Measurements from ENCODE around the gene GTF3C1.
A peak's percentile ranks its signal among the peaks of the same experiment; 100 is the strongest.
"Not testable (repeated sequence)": the region's sequence is repeated elsewhere in the genome, so short reads cannot be mapped to it uniquely, and the experiment has no call there.

The GTF3C1 gene, protein sequence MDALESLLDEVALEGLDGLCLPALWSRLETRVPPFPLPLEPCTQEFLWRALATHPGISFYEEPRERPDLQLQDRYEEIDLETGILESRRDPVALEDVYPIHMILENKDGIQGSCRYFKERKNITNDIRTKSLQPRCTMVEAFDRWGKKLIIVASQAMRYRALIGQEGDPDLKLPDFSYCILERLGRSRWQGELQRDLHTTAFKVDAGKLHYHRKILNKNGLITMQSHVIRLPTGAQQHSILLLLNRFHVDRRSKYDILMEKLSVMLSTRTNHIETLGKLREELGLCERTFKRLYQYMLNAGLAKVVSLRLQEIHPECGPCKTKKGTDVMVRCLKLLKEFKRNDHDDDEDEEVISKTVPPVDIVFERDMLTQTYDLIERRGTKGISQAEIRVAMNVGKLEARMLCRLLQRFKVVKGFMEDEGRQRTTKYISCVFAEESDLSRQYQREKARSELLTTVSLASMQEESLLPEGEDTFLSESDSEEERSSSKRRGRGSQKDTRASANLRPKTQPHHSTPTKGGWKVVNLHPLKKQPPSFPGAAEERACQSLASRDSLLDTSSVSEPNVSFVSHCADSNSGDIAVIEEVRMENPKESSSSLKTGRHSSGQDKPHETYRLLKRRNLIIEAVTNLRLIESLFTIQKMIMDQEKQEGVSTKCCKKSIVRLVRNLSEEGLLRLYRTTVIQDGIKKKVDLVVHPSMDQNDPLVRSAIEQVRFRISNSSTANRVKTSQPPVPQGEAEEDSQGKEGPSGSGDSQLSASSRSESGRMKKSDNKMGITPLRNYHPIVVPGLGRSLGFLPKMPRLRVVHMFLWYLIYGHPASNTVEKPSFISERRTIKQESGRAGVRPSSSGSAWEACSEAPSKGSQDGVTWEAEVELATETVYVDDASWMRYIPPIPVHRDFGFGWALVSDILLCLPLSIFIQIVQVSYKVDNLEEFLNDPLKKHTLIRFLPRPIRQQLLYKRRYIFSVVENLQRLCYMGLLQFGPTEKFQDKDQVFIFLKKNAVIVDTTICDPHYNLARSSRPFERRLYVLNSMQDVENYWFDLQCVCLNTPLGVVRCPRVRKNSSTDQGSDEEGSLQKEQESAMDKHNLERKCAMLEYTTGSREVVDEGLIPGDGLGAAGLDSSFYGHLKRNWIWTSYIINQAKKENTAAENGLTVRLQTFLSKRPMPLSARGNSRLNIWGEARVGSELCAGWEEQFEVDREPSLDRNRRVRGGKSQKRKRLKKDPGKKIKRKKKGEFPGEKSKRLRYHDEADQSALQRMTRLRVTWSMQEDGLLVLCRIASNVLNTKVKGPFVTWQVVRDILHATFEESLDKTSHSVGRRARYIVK (N-terminal part only)

DNA sequence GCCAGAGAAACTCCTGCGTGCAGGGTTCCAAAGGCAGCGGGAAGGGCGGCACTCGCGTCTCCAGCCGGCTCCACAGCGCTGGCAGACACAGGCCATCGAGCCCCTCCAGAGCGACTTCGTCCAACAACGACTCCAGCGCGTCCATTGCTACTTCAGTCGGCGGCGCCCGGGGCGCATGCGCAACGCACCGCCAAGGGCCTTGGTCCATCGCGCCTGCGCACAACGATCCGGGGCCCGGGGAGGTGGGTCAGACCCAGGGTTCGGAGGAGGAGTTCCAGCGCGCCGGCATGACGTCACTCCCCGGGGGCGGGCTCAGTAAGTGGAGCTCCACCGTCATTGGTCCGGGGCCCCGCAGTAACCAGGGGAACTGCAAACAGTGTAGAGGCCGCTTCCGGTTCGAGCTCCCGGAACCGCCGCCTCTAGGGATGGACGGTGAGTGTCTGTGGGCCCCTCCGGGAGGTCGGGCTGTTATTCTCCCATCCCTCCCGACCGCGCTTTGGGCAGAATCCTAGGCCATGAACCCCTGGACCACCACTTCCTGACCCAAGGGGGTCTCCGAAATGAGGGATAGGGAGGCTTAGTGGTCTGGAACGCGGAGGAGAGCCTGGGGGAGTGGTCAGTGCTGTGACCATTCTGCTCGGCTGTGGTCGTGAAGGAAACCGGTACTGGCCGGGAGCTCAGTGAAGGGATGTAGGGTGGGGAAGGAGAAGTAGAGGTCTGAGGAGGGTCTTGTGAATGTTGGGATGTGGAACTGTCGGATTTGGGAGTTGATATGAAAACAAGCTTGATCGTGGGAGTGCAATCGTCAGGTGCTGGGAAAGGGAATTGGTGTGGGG lies at the start of gene GTF3C1, which contains the start of gene KATNIP:
GTF3C1 (minus strand) TSS at position 168 of the 836 bp plus-strand sequence; CDS start at position 145, 23 bp downstream.
KATNIP (plus strand) TSS at position 399 of the 836 bp plus-strand sequence; CDS start at position 426, 27 bp downstream.
- peak; percentile 100 for DNase-seq (ENCODE audit: low read depth)

DNA sequence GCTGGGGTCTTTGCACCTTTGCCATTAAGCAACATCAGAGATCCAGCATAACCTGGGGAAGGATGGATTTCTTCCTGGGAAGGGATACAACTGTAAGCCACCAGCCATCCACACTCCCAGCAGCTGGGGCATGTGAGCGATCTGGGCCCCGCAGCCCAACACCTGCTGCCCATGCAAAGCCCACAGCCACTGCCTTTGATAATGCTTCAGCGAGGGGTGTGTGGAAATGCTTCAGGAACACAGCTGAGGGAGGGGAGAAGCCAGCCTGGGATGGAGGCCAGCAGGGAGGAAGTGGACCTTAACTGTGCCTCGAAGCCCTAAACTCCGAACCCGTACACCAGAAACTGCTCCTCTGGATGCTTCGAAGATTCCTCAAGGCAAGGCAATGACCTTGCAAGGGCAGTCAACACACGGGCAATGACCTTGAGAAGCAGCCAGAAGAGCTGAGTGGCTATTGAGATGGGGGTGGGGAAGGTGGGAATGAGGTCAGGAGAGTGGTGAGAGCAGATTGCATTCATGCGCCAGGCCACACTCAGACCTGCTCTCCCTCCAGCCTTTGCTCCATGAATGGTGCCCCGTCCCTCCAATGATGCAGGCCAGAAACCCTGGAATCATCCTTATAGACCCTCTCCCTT lies 49.3 kb upstream of the GTF3C1 start:
- no peak for DNase-seq (ENCODE audit: low read depth)

DNA sequence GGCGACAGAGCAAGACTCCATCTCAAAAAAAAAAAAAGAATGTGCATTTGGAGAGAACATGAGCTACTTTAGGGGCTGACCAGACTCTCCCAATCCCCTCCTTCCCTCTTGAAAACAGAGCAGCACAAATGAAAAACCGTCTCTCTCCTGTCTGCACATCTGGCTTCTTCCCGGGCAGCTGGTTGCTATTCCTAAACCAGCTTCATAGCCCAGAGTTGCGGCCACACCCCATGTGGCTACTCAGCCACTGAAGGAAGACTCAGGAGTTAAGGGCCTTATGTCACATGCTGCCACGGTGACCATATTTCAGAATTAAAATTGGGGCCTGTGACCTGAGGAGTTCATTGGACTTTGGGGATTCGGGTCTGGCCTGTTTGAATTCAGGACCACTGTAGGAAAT lies 48.5 kb upstream of the GTF3C1 start:
- DNase-seq (ENCODE audit: low read depth): no peak

DNA sequence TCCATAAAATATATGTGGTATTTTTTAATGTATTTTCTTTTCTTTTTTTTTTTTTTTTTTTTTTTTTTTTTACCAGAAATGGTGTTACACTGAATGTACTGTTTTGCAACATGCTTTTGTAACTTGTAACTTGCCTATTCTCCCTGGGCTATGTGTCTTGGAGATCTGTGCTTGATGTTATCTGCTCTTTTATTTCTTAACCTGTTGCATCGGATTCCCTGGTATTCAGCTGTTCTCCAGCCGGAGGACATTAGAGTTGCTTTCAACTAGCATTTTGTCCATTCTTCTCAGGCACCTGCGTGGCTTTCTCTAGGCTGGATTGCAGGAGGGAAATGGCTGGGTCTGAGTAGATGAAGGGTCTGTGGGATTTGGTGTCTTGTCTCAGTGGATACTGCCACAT lies 47.6 kb upstream of the GTF3C1 start:
- DNase-seq (ENCODE audit: low read depth): no peak

DNA sequence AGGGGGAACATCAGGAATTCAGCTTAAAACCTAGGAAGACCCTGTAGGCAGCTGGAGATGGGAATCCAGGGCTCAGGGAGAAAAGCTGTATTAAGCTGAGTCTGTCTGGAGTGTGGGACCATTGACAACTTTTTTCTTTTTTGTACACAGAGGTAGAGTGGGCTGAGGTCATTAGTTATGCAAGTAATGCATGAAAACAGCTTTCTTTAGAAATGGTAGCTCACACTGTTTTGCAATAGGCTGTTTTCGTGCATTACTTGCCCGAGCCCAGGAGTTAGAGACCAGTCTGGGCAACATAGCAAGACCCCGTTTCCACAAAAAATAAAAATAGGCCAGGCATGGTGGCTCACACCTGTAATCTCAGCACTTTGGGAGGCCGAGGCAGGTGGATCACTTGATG lies 46.7 kb upstream of the GTF3C1 start:
- DNase-seq (ENCODE audit: low read depth): no peak

DNA sequence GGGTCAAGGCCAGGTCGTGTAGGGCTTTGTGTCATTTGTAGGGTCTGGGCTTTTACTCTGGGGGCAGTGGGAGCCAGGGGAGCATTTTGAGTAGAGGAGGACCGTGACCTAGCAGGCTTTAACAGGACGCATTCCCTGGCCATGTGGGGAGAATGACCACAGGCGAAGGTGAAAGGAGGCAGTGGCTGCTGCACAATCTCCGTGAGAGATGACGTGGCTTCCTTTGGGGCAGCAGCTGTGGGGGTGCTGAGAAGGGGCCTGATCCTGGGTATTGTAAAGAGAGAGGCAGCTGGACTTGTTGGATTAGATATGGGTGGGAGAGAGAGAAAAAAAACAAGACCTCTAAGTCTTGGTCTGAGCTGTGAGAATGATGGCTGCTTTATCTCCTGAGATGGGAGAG lies 46.3 kb upstream of the GTF3C1 start:
- no peak for DNase-seq (ENCODE audit: low read depth)

DNA sequence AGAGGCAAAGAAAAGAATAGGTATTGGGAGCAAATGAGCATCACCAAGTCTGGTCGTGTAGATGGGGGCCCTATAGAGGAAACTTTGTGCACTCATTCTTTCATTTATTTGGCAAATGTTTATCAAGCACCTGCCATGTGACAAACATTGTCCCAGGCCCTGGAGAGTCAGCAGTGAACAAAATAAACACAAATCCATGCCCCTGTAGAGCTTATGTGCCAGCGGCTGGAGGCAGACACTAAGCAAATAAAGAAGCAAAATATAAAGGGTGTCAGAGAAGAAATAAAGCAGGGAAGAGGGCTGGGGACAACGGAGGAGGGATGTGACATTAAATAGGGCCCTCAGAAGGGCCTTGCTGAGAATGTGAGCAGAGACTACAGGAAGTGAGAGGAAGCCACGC lies 45.8 kb upstream of the GTF3C1 start:
- DNase-seq (ENCODE audit: low read depth): no peak

DNA sequence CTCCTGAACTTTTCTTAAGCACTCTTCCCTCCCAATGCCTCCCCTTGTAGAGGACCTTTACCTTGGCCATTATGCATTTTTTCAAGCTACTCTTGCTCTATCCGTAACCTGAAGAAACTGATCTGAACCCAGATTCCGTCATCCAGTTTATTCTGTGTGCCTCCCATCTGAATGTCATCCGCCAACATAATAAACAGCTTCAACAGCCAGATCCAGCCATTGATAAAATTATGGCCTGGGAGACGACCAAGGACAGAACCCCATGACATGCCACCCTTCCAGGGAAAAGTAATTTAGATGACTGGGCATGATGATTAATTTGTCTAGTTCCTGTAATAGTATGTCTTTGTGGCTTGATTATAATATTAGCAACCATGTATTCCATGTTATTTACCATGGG lies 42.1 kb upstream of the GTF3C1 start:
- DNase-seq (ENCODE audit: low read depth): no peak

DNA sequence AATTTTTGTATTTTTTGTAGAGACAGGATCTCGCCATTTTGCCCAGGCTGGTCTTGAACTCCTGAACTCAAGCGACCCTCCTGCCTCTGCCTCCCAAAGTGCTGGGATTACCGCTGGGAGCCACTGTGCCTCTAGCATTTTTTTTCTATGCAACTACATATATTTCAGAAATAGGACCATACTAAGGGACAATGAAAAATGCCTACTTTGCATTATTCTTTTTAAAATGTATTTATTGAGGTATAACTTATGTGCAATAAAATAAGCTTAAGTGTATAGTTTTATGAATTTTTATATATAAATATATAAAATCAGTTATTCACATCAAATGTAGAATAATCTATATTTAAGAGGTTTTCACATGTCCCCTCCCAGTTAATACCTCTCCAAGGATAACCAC lies 38.3 kb upstream of the GTF3C1 start:
- DNase-seq (ENCODE audit: low read depth): no peak

DNA sequence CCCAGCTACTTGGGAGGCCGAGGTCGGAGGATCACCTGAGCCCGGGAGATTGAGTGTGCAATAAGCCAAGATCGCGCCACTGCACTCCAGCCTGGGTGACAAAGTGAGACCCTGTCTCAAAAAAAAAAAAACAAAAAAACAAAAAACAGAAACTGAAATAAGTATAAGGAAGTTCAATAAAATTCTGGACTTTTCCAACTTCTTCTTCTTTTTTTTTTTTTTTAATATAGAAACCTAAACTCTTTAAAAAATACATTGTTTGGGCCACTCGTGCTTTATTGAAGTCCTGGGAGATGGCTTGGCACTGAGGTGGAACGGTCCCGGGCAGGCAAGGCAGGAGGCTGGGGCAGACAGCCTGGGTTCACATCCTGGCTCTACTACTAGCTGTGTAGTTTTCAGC lies 37.0 kb upstream of the GTF3C1 start:
- no peak for DNase-seq (ENCODE audit: low read depth)

DNA sequence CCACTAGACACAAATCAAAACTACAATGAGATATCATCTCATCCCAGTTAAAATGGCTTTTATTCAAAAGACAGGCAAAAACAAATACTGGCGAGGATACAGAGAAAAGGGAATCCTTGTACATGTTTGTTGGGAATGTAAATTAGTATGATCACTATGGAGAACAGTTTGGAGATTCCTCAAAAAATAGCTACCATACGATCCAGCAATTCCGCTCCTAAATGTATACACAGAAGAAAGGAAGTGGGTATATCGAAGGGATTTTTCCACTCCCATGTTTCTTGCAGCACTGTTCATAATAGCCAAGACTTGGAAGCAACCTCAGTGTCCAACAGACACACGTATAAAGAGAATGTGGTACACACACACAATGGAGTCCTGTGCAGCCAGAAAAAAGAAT lies 35.5 kb upstream of the GTF3C1 start:
- no peak for DNase-seq (ENCODE audit: low read depth)

DNA sequence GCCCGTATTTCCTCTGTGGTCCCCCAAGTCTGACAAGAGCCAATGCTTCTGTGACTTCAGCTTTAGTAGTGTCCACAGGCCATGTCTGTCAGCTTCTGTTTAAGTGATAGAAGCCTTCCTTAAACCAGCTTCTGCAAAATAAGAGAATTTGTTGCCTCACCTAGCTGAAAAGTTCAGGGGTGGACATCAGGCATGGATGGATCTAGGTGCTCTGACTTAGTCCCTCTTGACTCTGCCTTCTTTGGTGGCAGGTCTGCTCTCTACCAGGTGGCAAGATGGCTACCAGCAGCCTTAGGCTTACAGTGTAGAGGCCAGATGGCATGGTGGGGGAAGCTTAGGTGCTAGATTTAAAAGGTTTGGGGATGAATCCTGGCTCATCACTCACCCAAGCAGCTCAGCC lies 33.9 kb upstream of the GTF3C1 start:
- no peak for DNase-seq (ENCODE audit: low read depth)

DNA sequence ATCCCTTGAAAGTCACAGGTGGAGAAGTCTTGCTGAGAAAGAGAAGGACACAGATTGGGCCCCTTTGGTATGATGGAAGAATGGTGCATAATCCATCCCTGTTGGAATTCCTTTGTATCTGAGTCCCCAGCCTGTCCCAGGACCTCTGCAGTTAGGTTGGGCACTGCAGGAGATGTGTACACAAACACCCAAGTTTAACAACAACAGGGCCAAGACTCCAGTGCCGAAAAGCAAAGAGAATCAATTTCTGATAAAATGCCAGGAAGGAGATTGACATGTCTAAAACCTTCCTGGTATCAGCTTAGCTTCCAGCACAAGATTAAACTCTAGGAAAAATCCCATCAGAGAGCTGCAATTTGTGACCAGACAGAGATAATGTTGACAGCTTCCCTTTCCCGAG lies 33.2 kb upstream of the GTF3C1 start:
- no peak for DNase-seq (ENCODE audit: low read depth)

DNA sequence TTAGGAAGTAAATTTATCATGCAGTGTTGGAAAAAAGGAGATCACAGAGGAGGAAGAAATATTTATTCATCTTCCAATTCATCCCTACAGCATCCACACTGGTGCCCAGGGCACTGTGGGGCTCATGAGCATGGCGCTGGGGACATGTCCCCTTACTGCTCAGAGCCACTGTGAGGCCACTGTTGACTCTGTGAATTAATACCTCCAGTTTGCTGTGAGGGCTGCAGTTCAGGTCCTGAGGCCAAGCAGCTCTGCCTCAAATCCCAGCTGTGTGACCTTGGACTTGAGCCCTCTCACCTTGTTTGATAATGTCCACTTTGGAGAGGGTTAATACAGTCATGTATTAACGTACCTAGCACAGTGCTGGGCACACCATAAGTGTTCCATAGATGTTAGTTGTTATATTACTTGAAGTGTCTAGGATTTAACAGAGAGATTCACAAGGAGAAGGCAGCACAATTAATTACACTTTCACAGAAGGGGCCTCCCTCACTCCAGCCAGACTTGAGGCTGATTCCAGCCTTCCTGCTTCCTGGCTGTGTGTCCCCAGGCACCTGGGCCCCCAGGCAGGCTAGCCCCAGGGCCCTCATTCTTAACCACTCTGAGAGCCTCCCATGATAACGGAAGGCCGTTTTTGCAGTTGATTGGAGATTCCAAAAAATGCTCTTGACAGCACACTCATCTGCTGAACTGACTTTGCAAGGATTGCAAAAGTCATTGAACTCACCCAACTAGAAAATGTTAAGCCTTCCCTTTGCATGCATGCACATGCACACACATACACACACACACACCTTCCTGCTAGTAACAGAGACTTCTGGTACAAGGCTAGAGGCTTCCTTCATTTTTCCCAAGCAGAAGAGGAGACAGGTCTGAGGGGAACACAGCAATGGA lies 29.6 kb upstream of the GTF3C1 start:
- no peak for DNase-seq (ENCODE audit: low read depth)

DNA sequence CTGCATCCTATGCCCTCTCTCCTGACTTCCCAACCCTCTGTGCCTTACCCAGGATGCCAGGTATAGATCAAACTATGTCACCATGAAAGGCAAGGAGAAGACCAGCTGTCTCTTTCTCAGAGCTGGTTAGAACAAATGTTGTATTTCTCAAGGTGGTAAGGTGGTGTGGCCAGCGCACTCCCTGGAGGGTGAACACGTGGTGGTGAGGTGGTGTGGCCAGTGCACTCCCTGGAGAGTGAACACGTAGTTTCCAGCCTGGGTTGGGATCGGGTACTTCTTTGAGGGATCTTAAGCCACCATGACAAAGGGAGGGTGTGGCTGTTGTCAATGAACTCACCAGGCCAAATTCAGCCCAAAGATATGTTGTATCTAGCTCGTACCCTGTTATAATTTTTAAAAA lies 27.0 kb upstream of the GTF3C1 start:
- DNase-seq (ENCODE audit: low read depth): no peak

DNA sequence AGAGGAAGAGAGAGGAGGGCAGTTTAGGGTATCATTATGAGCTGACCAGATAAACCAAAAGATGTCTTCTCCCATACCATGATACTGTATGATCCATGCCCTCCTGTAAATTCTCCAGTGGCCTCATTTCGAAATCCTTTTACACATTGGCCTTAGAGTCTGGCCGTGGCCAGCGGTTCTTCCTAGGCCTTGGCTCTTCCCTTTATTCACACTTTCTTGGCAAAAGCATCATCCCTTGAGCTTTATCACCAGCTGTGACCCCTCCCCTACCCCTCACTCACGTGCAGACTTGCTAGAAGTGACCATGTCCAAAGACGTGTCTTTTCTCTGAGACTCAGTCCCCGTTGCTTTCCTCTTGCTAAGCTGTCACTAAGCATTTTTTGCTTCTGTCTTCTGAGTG lies 23.0 kb upstream of the GTF3C1 start:
- DNase-seq (ENCODE audit: low read depth): no peak

DNA sequence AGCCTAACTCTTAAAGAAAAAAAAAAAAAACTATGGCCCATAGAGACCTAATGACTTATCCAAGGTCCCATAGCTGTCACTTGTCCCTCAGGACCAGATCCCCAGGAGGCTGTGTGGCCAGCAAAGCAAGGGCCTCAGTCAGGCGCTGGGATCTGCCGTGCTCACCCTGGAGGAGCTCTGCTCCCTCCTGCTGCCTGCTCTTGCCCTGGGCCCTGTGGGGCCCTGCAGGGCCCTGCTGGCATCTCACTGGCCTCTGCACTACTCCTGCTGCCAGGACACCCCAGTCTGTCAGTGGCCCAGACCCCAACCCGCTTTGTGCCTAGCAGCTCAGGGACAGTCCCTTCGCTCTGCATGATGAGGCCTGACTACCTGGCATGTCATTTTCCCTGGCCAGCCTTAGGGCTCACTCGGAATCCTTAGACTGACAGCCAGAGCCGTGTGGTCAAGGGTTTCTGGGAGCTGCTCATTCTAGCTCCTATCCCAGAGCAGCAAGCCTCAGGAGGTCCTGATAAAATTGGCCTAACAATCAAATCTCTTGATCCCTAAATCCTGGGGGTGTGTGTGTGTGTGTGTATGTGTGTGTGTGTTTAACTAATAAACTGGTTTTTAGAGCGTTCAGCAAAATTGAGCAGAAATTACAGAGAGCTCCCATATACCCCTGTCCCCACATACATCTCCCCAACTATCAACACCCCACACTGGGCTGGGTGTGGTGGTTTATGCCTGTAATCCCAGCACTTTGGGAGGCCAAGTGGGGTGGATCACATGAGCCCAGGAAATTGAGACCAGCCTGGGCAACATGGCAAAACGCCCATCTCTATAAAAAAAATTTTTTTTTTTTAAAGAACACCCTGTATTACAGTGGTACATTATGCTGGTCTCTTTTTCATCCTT lies 22.0 kb upstream of the GTF3C1 start:
- no peak for DNase-seq (ENCODE audit: low read depth)

DNA sequence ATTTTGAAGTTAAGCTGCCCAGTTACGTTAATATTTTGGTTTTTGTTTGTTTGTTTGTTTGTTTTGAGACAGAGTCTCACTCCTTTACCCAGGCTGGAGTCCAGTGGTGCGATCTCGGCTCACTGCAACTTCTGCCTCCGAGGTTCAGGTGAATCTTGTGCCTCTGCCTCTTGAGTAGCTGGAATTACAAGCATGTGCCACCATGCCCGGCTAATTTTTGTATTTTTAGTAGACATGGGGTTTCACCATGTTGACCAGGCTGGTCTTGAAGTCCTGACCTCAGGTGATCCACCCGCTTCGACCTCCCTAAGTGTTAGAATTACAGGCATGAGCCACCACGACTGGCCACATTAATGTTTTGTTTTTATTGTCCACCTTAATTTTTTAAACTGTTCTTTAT lies 21.3 kb upstream of the GTF3C1 start:
- not testable (repeated sequence) for DNase-seq (ENCODE audit: low read depth)

DNA sequence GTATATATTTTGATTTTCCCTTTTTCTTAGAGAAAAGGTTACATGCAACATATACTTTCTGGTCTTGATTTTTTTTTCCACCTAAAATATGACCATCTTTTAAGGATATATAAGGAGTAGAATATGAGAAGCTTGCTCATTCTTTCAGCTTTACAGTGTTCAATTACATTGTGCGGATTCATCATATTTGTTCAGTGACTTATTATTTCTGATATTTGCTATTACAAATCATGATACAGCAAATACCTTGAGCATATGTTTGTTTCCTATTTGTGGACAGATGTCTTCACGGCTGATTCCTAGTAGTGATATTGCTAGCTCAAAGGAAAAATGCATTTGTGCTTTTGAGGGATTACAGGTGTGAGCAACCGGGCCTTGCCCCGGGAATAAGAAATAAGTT lies 18.4 kb upstream of the GTF3C1 start:
- DNase-seq (ENCODE audit: low read depth): no peak

All from activated T-helper 1 cell treated with Interleukin-2 at 50 U/mL for 16 hours (primary cell).